Stimulated activated CD4-positive, alpha-beta T cell treated with anti-CD3 and anti-CD28 coated beads, Interleukin-12 subunit alpha, Interleukin-12 subunit beta, amount 100 ng/mL, for 24 hours (primary cell): ENCODE results near the gene PRKCI.
"Not testable (repeated sequence)": the region's sequence is repeated elsewhere in the genome, so short reads cannot be mapped to it uniquely, and the experiment has no call there.

Experiments used
- DNase-seq, 2 experiments: peaks; one replicate each; pipeline ENCODE4 v3.0.0-alpha.2; 2020; ENCODE audit warnings: low read depth in 2 of 2

PRKCI gene

GRCh38 chr3:170342273-170342672, 120.0 kb downstream of the PRKCI start:
- DNase-seq: not testable (repeated sequence)

GRCh38 chr3:170343859-170344258, 121.6 kb downstream of the PRKCI start:
- not testable (repeated sequence) for DNase-seq

- DNase-seq: no peak
Observed at GRCh38 chr3:170344971-170345370, 122.7 kb downstream of the PRKCI start.

GRCh38 chr3:170346481-170347392, 124.5 kb downstream of the PRKCI start:
- no peak for DNase-seq

- DNase-seq: no peak
Observed at GRCh38 chr3:170350515-170351413, 128.5 kb downstream of the PRKCI start.

GRCh38 chr3:170352936-170353335, 130.7 kb downstream of the PRKCI start:
- DNase-seq: no peak

- DNase-seq: no peak
Observed at GRCh38 chr3:170353485-170353884, 131.3 kb downstream of the PRKCI start.

GRCh38 chr3:170354760-170355159, 132.5 kb downstream of the PRKCI start:
- no peak for DNase-seq
